GM06990 (cell line): ENCODE results near the gene SLC30A2.

Source experiments
- DNase-seq: peaks from one replicate; pipeline ENCODE4 v3.0.0-alpha.2; 2011; ENCODE audit not compliant: insufficient read length; ENCODE audit errors: extremely low read depth
- H3K27me3 ChIP-seq: replicated peaks from 2 replicates; pipeline ENCODE4 v1.6.0; 2011; ENCODE audit warnings: low read length; ENCODE audit not compliant: control insufficient read depth, insufficient read depth
- H3K36me3 ChIP-seq: 2 replicates; pipeline ENCODE4 v1.5.1; 2011; ENCODE audit warnings: low read length; ENCODE audit not compliant: control insufficient read depth, insufficient read depth
- H3K4me3 ChIP-seq: replicated peaks from 2 replicates; pipeline ENCODE4 v1.5.1; 2011; ENCODE audit warnings: low read depth, mild to moderate bottlenecking, control low read depth, low read length
- TF ChIP-seq, protein P1 (sequence below): IDR thresholded peaks from 2 replicates; pipeline ENCODE4 v1.5.1; 2011; ENCODE audit warnings: low read length, control low read depth, mild to moderate bottlenecking, inconsistent platforms; ENCODE audit not compliant: insufficient read depth, poor library complexity, severe bottlenecking

The SLC30A2 gene

GRCh38 chr1:25999041-25999800 is 46.7 kb downstream of the SLC30A2 start:
- H3K36me3 ChIP-seq = no peaks in the 10 kb centered on the region
- no peak overlapping the region for H3K4me3 ChIP-seq
- H3K27me3 ChIP-seq = no peaks in the 10 kb centered on the region; the same call in 1 of the 2 replicates
- TF ChIP-seq, protein P1, sequence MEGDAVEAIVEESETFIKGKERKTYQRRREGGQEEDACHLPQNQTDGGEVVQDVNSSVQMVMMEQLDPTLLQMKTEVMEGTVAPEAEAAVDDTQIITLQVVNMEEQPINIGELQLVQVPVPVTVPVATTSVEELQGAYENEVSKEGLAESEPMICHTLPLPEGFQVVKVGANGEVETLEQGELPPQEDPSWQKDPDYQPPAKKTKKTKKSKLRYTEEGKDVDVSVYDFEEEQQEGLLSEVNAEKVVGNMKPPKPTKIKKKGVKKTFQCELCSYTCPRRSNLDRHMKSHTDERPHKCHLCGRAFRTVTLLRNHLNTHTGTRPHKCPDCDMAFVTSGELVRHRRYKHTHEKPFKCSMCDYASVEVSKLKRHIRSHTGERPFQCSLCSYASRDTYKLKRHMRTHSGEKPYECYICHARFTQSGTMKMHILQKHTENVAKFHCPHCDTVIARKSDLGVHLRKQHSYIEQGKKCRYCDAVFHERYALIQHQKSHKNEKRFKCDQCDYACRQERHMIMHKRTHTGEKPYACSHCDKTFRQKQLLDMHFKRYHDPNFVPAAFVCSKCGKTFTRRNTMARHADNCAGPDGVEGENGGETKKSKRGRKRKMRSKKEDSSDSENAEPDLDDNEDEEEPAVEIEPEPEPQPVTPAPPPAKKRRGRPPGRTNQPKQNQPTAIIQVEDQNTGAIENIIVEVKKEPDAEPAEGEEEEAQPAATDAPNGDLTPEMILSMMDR = no peak
- DNase-seq = no peak

- TF ChIP-seq, protein P1 = peak; percentile 99
- H3K27me3 ChIP-seq = no peaks in the 10 kb centered on the region; the same call in 1 of the 2 replicates
- peaks cover 3% of the 10 kb centered on the region; the same call in 1 of the 2 replicates for H3K36me3 ChIP-seq
- peak within 1 kb of the TSS; percentile 80 for H3K4me3 ChIP-seq
- DNase-seq = peak; percentile 96
Observed at GRCh38 chr1:25997828-25998761, 47.8 kb downstream of the SLC30A2 start, which contains the start of gene PAFAH2. Gene PAFAH2, minus strand, starts transcription at chr1:25998063. Its CDS starts 7,247 bp downstream, at chr1:25990816.

- TF ChIP-seq, protein P1 = no peak
- DNase-seq = peak; percentile 46
- peak overlapping the region; percentile 80 for H3K4me3 ChIP-seq
- no peaks in the 10 kb centered on the region; the same call in 1 of the 2 replicates for H3K27me3 ChIP-seq
- peaks cover 4% of the 10 kb centered on the region for H3K36me3 ChIP-seq
Observed at GRCh38 chr1:25996966-25997827, 48.7 kb downstream of the SLC30A2 start.

- H3K36me3 ChIP-seq = peaks cover 4% of the 10 kb centered on the region
- no peak overlapping the region for H3K4me3 ChIP-seq
- TF ChIP-seq, protein P1 = no peak
- no peaks in the 10 kb centered on the region for H3K27me3 ChIP-seq
- no peak for DNase-seq
Observed at GRCh38 chr1:25994402-25995150, 51.3 kb downstream of the SLC30A2 start.
